HG02852 (cell line): ENCODE results near the gene BEST4.
"Not testable (repeated sequence)": the region's sequence is repeated elsewhere in the genome, so short reads cannot be mapped to it uniquely, and the experiment has no call there.

Source experiments
- ATAC-seq: cut with Tn5 transposase; IDR thresholded peaks from one replicate; pipeline ENCODE4 v1.9.1; 2021; ENCODE audit warnings: mild to moderate bottlenecking, moderate library complexity; ENCODE audit not compliant: unreplicated experiment

The BEST4 gene

GRCh38 chr1:44819608-44820327, 31.8 kb upstream of the BEST4 start:
- peak; percentile 76 for ATAC-seq

GRCh38 chr1:44819196-44819607, 31.2 kb upstream of the BEST4 start:
- ATAC-seq, result no peak

- no peak for ATAC-seq
Measured at GRCh38 chr1:44817771-44818495, 30.0 kb upstream of the BEST4 start.

- no peak for ATAC-seq
Measured at GRCh38 chr1:44817307-44817706, 29.3 kb upstream of the BEST4 start.

GRCh38 chr1:44815926-44816325, 28.0 kb upstream of the BEST4 start:
- not testable (repeated sequence) for ATAC-seq

GRCh38 chr1:44812822-44813543, 25.0 kb upstream of the BEST4 start:
- ATAC-seq, result no peak

GRCh38 chr1:44811234-44811633, 23.3 kb upstream of the BEST4 start:
- ATAC-seq, result no peak

GRCh38 chr1:44810762-44811105, 22.8 kb upstream of the BEST4 start:
- not testable (repeated sequence) for ATAC-seq

GRCh38 chr1:44810101-44810761, 22.3 kb upstream of the BEST4 start:
- no peak for ATAC-seq

- peak; percentile 34 for ATAC-seq
Measured at GRCh38 chr1:44808938-44809917, 21.3 kb upstream of the BEST4 start.

GRCh38 chr1:44808063-44808937, 20.3 kb upstream of the BEST4 start, which contains the start of gene BTBD19:
TSS of gene BTBD19 (plus strand) at chr1:44808523. CDS start at chr1:44808821, 298 bp downstream.
- peak; percentile 24 for ATAC-seq

- peak; percentile 37 for ATAC-seq
Measured at GRCh38 chr1:44807364-44808062, 19.5 kb upstream of the BEST4 start.

GRCh38 chr1:44806704-44807363, 18.9 kb upstream of the BEST4 start, which contains the start of gene DYNLT4:
TSS of gene DYNLT4 (minus strand) at chr1:44807351. CDS start at chr1:44806668, 683 bp downstream.
- peak; percentile 1 for ATAC-seq

- no peak for ATAC-seq
Measured at GRCh38 chr1:44806025-44806703, 18.2 kb upstream of the BEST4 start.

GRCh38 chr1:44805311-44806024, 17.5 kb upstream of the BEST4 start:
- ATAC-seq, result no peak

- ATAC-seq, result no peak
Measured at GRCh38 chr1:44803312-44804095, 15.5 kb upstream of the BEST4 start.
